Lower leg skin (tissue), 4 donors: Measurements from ENCODE around the gene CGB2. TPM values are rescaled to one million over a fixed set of nuclear protein-coding genes. Genes with fewer than 3 reads are reported as not detected.
"Not testable (repeated sequence)": the region's sequence is repeated elsewhere in the genome, so short reads cannot be mapped to it uniquely, and the experiment has no call there.

Source experiments
- DNase-seq, 2 donors: peaks; one replicate each; pipeline ENCODE4 v3.0.0-alpha.2; 2019; ENCODE audit warnings: low spot score in 2 of 2
- H3K4me3 ChIP-seq: fragments of 200-600 bp; sonication (generic); 2 replicates; pipeline ENCODE4 v1.5.1; 2017; ENCODE audit warnings: mild to moderate bottlenecking, low read depth; ENCODE audit not compliant: poor library complexity, severe bottlenecking
- CTCF ChIP-seq, 3 donors: fragments of 450-650 bp; IDR thresholded peaks; one replicate each; pipeline ENCODE4 v1.5.1; 2016; ENCODE audit warnings: antibody characterized with exemption in 3 of 3, mild to moderate bottlenecking in 3 of 3, moderate library complexity in 2 of 3
- POLR2A ChIP-seq, 2 donors: fragments of 450-650 bp; IDR thresholded peaks; one replicate each; pipeline ENCODE4 v1.6.1; 2016 to 2017; ENCODE audit warnings: antibody characterized with exemption in 2 of 2, mild to moderate bottlenecking in 1 of 2, moderate library complexity in 1 of 2
- WGBS, 2 donors: methylation state at CpG; one replicate each; pipeline ENCODE4 v1.1.5; 2018; 5-methylcytosine and 5-hydroxymethylcytosine counted together
- intact Hi-C: fragments of 100-400 bp; cut with DNase I; formaldehyde crosslinking; loops from one replicate; pipeline ENCODE4 v1.15.0; 2023; ENCODE audit warnings: low total_unique reads
- total RNA-seq, 4 donors: library from RNA; depleted of rRNA; stranded (reverse); fragments of >200 nt; gene quantifications; one replicate each; pipeline ENCODE4 v1.1.0, GENCODE V29; 2016

CGB2 gene
- total RNA-seq, 4 donors from 2014 or later, result not detected

GRCh38 chr19:49036815-49037214 lies 5.1 kb downstream of the CGB2 start, which contains the start of gene CGB1:
CGB1 (minus strand) TSS chr19:49036895; CDS start chr19:49036711, 184 bp downstream.
- intact Hi-C loops, DNase-seq, H3K4me3 ChIP-seq: not testable (repeated sequence)
- 38 to 56% methylated on average over 18 of the region's 18 CpGs for WGBS, 2 donors

- H3K4me3 ChIP-seq, intact Hi-C loops: not testable (repeated sequence)
Measured at GRCh38 chr19:49038111-49038510, 6.4 kb downstream of the CGB2 start.

GRCh38 chr19:49038557-49039276 lies 7.0 kb downstream of the CGB2 start:
- WGBS, 2 donors, result 82 to 83% methylated on average over 25 to 26 of the region's 26 CpGs
- H3K4me3 ChIP-seq, intact Hi-C loops, DNase-seq: not testable (repeated sequence)

More at GRCh38 chr19:49038111-49038510, 6.4 kb downstream of the CGB2 start:
- WGBS, 2 donors, result 90 to 91% methylated on average over 8 of the region's 8 CpGs
- DNase-seq, result not testable (repeated sequence)

GRCh38 chr19:49039736-49040135 lies 8.0 kb downstream of the CGB2 start:
- WGBS, 2 donors, result 65 to 69% methylated on average over 9 of the region's 9 CpGs
- H3K4me3 ChIP-seq, intact Hi-C loops, DNase-seq: not testable (repeated sequence)

- intact Hi-C loops, result no loop called here
- H3K4me3 ChIP-seq, result no peak overlapping the region
- TF ChIP-seq POLR2A (IDR thresholded peaks at IDR 0.05) (no peak), CTCF (IDR thresholded peaks at IDR 0.05) (no peak)
- 65 to 72% methylated on average over 17 of the region's 17 CpGs for WGBS, 2 donors
- no peak for DNase-seq
Measured at GRCh38 chr19:49042177-49042576, 10.5 kb downstream of the CGB2 start.

- 74 to 94% methylated on average over 2 to 4 of the region's 4 CpGs for WGBS, 2 donors
- H3K4me3 ChIP-seq, DNase-seq, intact Hi-C loops: not testable (repeated sequence)
Measured at GRCh38 chr19:49042666-49043065, 11.0 kb downstream of the CGB2 start.

- 69 to 76% methylated on average over 13 to 14 of the region's 15 CpGs for WGBS, 2 donors
- H3K4me3 ChIP-seq, DNase-seq, intact Hi-C loops: not testable (repeated sequence)
Measured at GRCh38 chr19:49043548-49043947, 11.9 kb downstream of the CGB2 start, which contains the start of gene CGB5. CGB5 (plus strand) TSS chr19:49043848; CDS start chr19:49044210, 362 bp downstream.

GRCh38 chr19:49049011-49049410 lies 17.3 kb downstream of the CGB2 start, which contains the start of gene CGB8:
CGB8 (minus strand) TSS chr19:49049111; CDS start chr19:49048739, 372 bp downstream.
- 69% methylated on average over 10 of the region's 12 CpGs; no CpG with 5 or more reads in 1 of the 2 donors for WGBS, 2 donors
- intact Hi-C loops, result not testable (repeated sequence)

GRCh38 chr19:49049834-49050233 lies 18.1 kb downstream of the CGB2 start:
- intact Hi-C loops, DNase-seq, H3K4me3 ChIP-seq: not testable (repeated sequence)
- 86 to 93% methylated on average over 3 of the region's 4 CpGs for WGBS, 2 donors

More at GRCh38 chr19:49049011-49049410, 17.3 kb downstream of the CGB2 start, which contains the start of gene CGB8:
- DNase-seq, H3K4me3 ChIP-seq: not testable (repeated sequence)

- intact Hi-C loops, H3K4me3 ChIP-seq, DNase-seq: not testable (repeated sequence)
- WGBS, 2 donors, result 57 to 60% methylated on average over 21 to 23 of the region's 24 CpGs
Measured at GRCh38 chr19:49050376-49051033, 18.8 kb downstream of the CGB2 start.
